B cell (primary cell): ENCODE results near the gene AQR.

ENCODE experiments used
- EZH2 ChIP-seq: IDR thresholded peaks from 2 replicates; pipeline ENCODE4 v1.6.1; 2012; ENCODE audit warnings: borderline replicate concordance, low read depth, mild to moderate bottlenecking, moderate library complexity, low read length; ENCODE audit not compliant: insufficient read depth, poor library complexity, severe bottlenecking
- TF ChIP-seq, protein P1 (sequence below): fragments of 200-600 bp; IDR thresholded peaks from one replicate; pipeline ENCODE4 v1.8.0; 2022; ENCODE audit warnings: antibody characterized with exemption, mild to moderate bottlenecking

DNA sequence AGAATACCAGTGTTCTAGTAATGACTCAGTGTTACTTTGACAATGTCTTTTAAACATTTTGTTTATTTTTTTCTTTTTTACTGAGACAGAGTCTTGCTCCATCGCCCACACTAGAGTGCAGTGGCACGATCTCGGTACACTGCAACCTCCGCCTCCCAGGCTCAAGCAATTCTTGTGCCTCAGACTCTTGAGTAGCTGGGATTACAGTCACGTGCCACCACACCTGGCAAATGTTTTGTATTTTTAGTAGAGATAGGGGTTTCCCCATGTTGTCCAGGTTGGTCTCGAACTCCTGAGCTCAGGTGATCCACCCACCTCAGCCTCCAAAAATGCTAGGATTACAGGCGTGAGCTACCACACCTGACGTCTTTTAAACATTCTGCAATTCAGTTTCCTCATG, 15.7 kb downstream of the AQR start:
- TF ChIP-seq, protein P1, sequence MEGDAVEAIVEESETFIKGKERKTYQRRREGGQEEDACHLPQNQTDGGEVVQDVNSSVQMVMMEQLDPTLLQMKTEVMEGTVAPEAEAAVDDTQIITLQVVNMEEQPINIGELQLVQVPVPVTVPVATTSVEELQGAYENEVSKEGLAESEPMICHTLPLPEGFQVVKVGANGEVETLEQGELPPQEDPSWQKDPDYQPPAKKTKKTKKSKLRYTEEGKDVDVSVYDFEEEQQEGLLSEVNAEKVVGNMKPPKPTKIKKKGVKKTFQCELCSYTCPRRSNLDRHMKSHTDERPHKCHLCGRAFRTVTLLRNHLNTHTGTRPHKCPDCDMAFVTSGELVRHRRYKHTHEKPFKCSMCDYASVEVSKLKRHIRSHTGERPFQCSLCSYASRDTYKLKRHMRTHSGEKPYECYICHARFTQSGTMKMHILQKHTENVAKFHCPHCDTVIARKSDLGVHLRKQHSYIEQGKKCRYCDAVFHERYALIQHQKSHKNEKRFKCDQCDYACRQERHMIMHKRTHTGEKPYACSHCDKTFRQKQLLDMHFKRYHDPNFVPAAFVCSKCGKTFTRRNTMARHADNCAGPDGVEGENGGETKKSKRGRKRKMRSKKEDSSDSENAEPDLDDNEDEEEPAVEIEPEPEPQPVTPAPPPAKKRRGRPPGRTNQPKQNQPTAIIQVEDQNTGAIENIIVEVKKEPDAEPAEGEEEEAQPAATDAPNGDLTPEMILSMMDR, result no peak
- no peak for TF ChIP-seq EZH2
